HG03565 (cell line): ENCODE results near the gene HSPG2.

ENCODE experiments used
- ATAC-seq: cut with Tn5 transposase; IDR thresholded peaks from one replicate; pipeline ENCODE4 v1.9.1; 2021; ENCODE audit warnings: mild to moderate bottlenecking, moderate library complexity; ENCODE audit not compliant: unreplicated experiment

The HSPG2 gene

GRCh38 chr1:21884456-21885235, 52.5 kb downstream of the HSPG2 start:
- ATAC-seq, result no peak

GRCh38 chr1:21882721-21883415, 54.2 kb downstream of the HSPG2 start:
- ATAC-seq, result no peak

GRCh38 chr1:21881250-21881649, 55.9 kb downstream of the HSPG2 start:
- ATAC-seq, result no peak

GRCh38 chr1:21880619-21880970, 56.5 kb downstream of the HSPG2 start:
- no peak for ATAC-seq

- no peak for ATAC-seq
These were observed 57.0 kb downstream of the HSPG2 start for GRCh38 chr1:21879928-21880618.

GRCh38 chr1:21878840-21879478, 58.2 kb downstream of the HSPG2 start:
- no peak for ATAC-seq

- no peak for ATAC-seq
These were observed 58.9 kb downstream of the HSPG2 start for GRCh38 chr1:21878009-21878773.

GRCh38 chr1:21876267-21876666, 60.8 kb downstream of the HSPG2 start:
- no peak for ATAC-seq

GRCh38 chr1:21875621-21876063, 61.5 kb downstream of the HSPG2 start:
- no peak for ATAC-seq

GRCh38 chr1:21874778-21875547, 62.1 kb downstream of the HSPG2 start:
- ATAC-seq, result no peak

GRCh38 chr1:21874328-21874727, 62.8 kb downstream of the HSPG2 start:
- no peak for ATAC-seq

GRCh38 chr1:21873761-21874160, 63.3 kb downstream of the HSPG2 start:
- no peak for ATAC-seq

GRCh38 chr1:21873174-21873573, 63.9 kb downstream of the HSPG2 start:
- ATAC-seq, result no peak

- ATAC-seq, result no peak
These were observed 64.5 kb downstream of the HSPG2 start for GRCh38 chr1:21872445-21873079.

- no peak for ATAC-seq
These were observed 65.2 kb downstream of the HSPG2 start for GRCh38 chr1:21871943-21872342.

GRCh38 chr1:21870611-21871010, 66.5 kb downstream of the HSPG2 start:
- ATAC-seq, result no peak

GRCh38 chr1:21869620-21870121, 67.4 kb downstream of the HSPG2 start:
- ATAC-seq, result no peak

- no peak for ATAC-seq
These were observed 68.1 kb downstream of the HSPG2 start for GRCh38 chr1:21868941-21869454.

GRCh38 chr1:21868482-21868881, 68.6 kb downstream of the HSPG2 start:
- ATAC-seq, result no peak
